ENCODE results near the gene TAF7.

GRCh38 chr5:141269195-141269594 lies 51.4 kb downstream of the TAF7 start:
- no peak for TF ChIP-seq CTCF (IDR thresholded peaks at IDR 0.05; ENCODE audit: low read length)
- TF ChIP-seq EZH2 (optimal IDR thresholded peaks at IDR 0.05; ENCODE audit: low read depth, low read length), result no peak

Measured in MM.1S (cell line).